GM12878 (cell line): ENCODE results near the gene ACCS. TPM values are rescaled to one million over a fixed set of nuclear protein-coding genes. Genes with fewer than 3 reads are reported as not detected.

Experiments
- ATAC-seq: fragments of 200-7000 bp; cut with Tn5 transposase; 3 replicates; pipeline ENCODE4 v1.9.1; 2020; ENCODE audit warnings: mild to moderate bottlenecking, moderate library complexity
- BruUV-seq: library from RNA; stranded (reverse); fragments of 400-500 nt; replicated peaks from 2 replicates; lab custom pipeline; 2021; lab: Mats Ljungman, UMichigan
- CTCF ChIA-PET: fragments of 300-600 bp; sonication (Branson Sonifier 250); formaldehyde crosslinking; extraction: SDS; loops from one replicate; lab custom pipeline; 2021; ENCODE audit warnings: inconsistent platforms; lab: Yijun Ruan, JAX
- POLR2A ChIA-PET: fragments of 350-600 bp; formaldehyde crosslinking; extraction: SDS; loops from one replicate; lab custom pipeline; 2021; ENCODE audit warnings: inconsistent platforms; lab: Charles Lee
- RAD21 ChIA-PET: fragments of 300-600 bp; sonication (Branson Sonifier 250); formaldehyde crosslinking; loops from one replicate; lab custom pipeline; 2023; ENCODE audit warnings: antibody characterized with exemption; ENCODE audit not compliant: unreplicated experiment; lab: Charles Lee
- SMC1A ChIA-PET: fragments of 300-600 bp; sonication (Branson Sonifier 250); formaldehyde crosslinking; loops from one replicate; lab custom pipeline; 2023; ENCODE audit not compliant: unreplicated experiment, uncharacterized antibody; lab: Charles Lee
- DNase-seq: peaks from one replicate; pipeline ENCODE4 v3.0.0-alpha.2; 2011; ENCODE audit warnings: low read depth, low spot score
- FAIRE-seq: peaks from 3 replicates; lab custom pipeline; 2011; peaks lifted over from hg19 to GRCh38; lab: Jason Lieb, UNC
- H2AFZ ChIP-seq: 2 replicates; pipeline ENCODE4 v1.6.0; 2011; ENCODE audit warnings: low read depth, low read length, control low read depth; ENCODE audit not compliant: control insufficient read depth
- H3K27ac ChIP-seq: 2 replicates; pipeline ENCODE4 v1.5.1; 2011; ENCODE audit warnings: control low read depth; ENCODE audit not compliant: control insufficient read depth, insufficient read depth
- H3K27me3 ChIP-seq, 2 experiments: replicated peaks in 1 of 2; 2 replicates each; pipeline versions ENCODE4 v1.6.0 to v1.6.1; 2011; ENCODE audit warnings: low read length in 1 of 2; ENCODE audit not compliant: control insufficient read depth in 2 of 2, insufficient read depth in 2 of 2
- H3K36me3 ChIP-seq, 2 experiments: 2 replicates each; pipeline ENCODE4 v1.5.1; 2011; ENCODE audit warnings: low read length in 1 of 2; ENCODE audit not compliant: control insufficient read depth in 2 of 2, insufficient read depth in 2 of 2
- H3K4me1 ChIP-seq: 2 replicates; pipeline ENCODE4 v1.6.1; 2011; ENCODE audit warnings: mild to moderate bottlenecking, low read length, moderate library complexity, mixed read lengths; ENCODE audit not compliant: control insufficient read depth, insufficient read depth
- H3K4me2 ChIP-seq: 2 replicates; pipeline ENCODE4 v1.6.0; 2011; ENCODE audit warnings: control low read depth; ENCODE audit not compliant: control insufficient read depth, insufficient read depth
- H3K4me3 ChIP-seq: fragments of 200-600 bp; sonication (generic); 2 replicates; pipeline ENCODE4 v1.5.1; 2016
- H3K79me2 ChIP-seq: 2 replicates; pipeline ENCODE4 v1.6.0; 2011; ENCODE audit warnings: low read length; ENCODE audit not compliant: control insufficient read depth, insufficient read depth
- H3K9ac ChIP-seq: 2 replicates; pipeline ENCODE4 v1.8.0; 2011; ENCODE audit warnings: low read length, control low read depth, mixed read lengths; ENCODE audit not compliant: control insufficient read depth, insufficient read depth
- H3K9me3 ChIP-seq: replicated peaks from 3 replicates; pipeline ENCODE4 v1.5.1; 2011; ENCODE audit warnings: mild to moderate bottlenecking, low read length; ENCODE audit not compliant: control insufficient read depth, insufficient read depth
- H4K20me1 ChIP-seq: 2 replicates; pipeline ENCODE4 v1.6.0; 2011; ENCODE audit not compliant: control insufficient read depth, insufficient read depth
- BRCA1 ChIP-seq: IDR thresholded peaks from 2 replicates; pipeline ENCODE4 v1.6.1; 2011; ENCODE audit warnings: low read depth, low read length, improper control_type of control experiment
- DPF2 ChIP-seq: fragments of 450-650 bp; IDR thresholded peaks from 2 replicates; pipeline ENCODE4 v1.6.1; 2017; ENCODE audit warnings: mild to moderate bottlenecking
- EP300 ChIP-seq, 2 experiments: fragments of 150-350 bp in 1 of 2; IDR thresholded peaks; 2 replicates each; pipeline ENCODE4 v1.6.1; 2011 to 2012; ENCODE audit warnings: low read depth in 2 of 2, low read length in 2 of 2, borderline replicate concordance in 1 of 2, improper control_type of control experiment in 1 of 2, inconsistent platforms in 1 of 2; ENCODE audit not compliant: control insufficient read depth in 1 of 2
- HDAC2 ChIP-seq: fragments of 200-600 bp; sonication (generic); IDR thresholded peaks from 2 replicates; pipeline ENCODE4 v1.6.1; 2017
- KLF5 ChIP-seq: fragments of 450-650 bp; IDR thresholded peaks from 2 replicates; pipeline ENCODE4 v1.6.1; 2014; ENCODE audit warnings: mild to moderate bottlenecking; ENCODE audit not compliant: partially characterized antibody
- NR2C2 ChIP-seq: IDR thresholded peaks from 2 replicates; pipeline ENCODE4 v1.6.1; 2011; ENCODE audit warnings: borderline replicate concordance, low read depth; ENCODE audit not compliant: control insufficient read depth, insufficient read length
- TCF3 ChIP-seq: IDR thresholded peaks from 2 replicates; pipeline ENCODE4 v1.6.1; 2012; ENCODE audit warnings: low read depth, mild to moderate bottlenecking, low read length, borderline replicate concordance; ENCODE audit not compliant: insufficient read depth
- WGBS: methylation state at CpG from one replicate; pipeline ENCODE4 v1.1.6; 2016; ENCODE audit warnings: low lambda C conversion rate; ENCODE audit not compliant: insufficient replicate concordance, insufficient coverage; ENCODE audit errors: missing lambda C conversion rate; 5-methylcytosine and 5-hydroxymethylcytosine counted together
- in situ Hi-C: fragments of 300-500 bp; cut with MboI; formaldehyde crosslinking; loops from 9 replicates; pipeline ENCODE4 v1.14.3; 2018; ENCODE audit warnings: mixed read lengths
- intact Hi-C: fragments of 100-400 bp; cut with micrococcal nuclease; formaldehyde crosslinking; loops from one replicate; pipeline ENCODE4 v1.14.2; 2022; ENCODE audit not compliant: unreplicated experiment
- polyA plus RNA-seq, 11 experiments: library from polyadenylated mRNA; depleted of rRNA in 4 of 11; unstranded in 6 of 11; stranded (reverse) in 5 of 11; fragments of >200 nt; fragmentation: Nextera tagmentation in 4 of 11; fragmentation: Illumina TruSeq in 1 of 11; extraction: Ambion mirVana in 4 of 11; extraction: Trizol in 1 of 11; gene quantifications; 1 replicate in 1 of 11; 2 replicates in 10 of 11; pipeline versions ENCODE4 v1.2.1 to v1.2.3, GENCODE V29; 2011 to 2016; ENCODE audit warnings: inconsistent platforms in 2 of 11, missing spikeins in 2 of 11, low read depth in 1 of 11
- total RNA-seq, 4 experiments: library from RNA; depleted of rRNA in 3 of 4; stranded (reverse); fragments of >200 nt in 3 of 4; fragmentation: Illumina TruSeq in 1 of 4; extraction: Trizol in 1 of 4; gene quantifications; 2 replicates each; pipeline versions ENCODE4 v1.2.1 to v1.2.3, GENCODE V29; 2013 to 2021
- TF ChIP-seq, protein P1 (sequence below): IDR thresholded peaks from 2 replicates; pipeline ENCODE4 v1.6.1; 2011; ENCODE audit warnings: mild to moderate bottlenecking, low read depth, low read length, moderate library complexity; ENCODE audit not compliant: insufficient replicate concordance
- TF ChIP-seq, protein P2 (sequence below): IDR thresholded peaks from 2 replicates; pipeline ENCODE4 v1.6.1; 2011; ENCODE audit warnings: low read depth, low read length, improper control_type of control experiment, borderline replicate concordance
- TF ChIP-seq, protein P3 (sequence below): fragments of 450-650 bp; IDR thresholded peaks from 2 replicates; pipeline ENCODE4 v1.6.1; 2014; ENCODE audit warnings: mild to moderate bottlenecking

ACCS gene
- total and polyA plus RNA-seq, 10 of the 15 experiments (the other 5 are each of a cell fraction or from before 2014, with no cell fraction given) = 4.8 to 35.9 (median 17.0) TPM

DNA sequence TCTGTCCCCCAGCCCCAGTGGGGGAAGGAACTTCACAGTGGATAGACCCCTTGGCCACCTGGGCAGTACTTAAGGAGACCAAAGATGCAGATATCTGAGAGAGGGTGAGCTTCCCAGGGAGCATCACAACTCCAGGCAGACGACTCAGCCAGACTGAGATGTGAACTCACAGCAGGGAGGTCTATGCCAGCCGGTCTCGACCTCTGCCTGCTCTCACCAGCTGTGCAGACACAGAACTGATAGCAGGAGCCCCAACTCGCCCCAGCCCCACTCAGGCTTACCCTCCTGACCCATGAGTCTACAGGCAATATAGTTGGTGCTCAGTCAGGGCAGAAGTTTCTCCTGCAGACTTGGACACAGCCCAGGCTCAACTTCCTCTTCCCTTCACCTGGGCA is 47.9 kb upstream of the ACCS start:
- no peaks in the 10 kb centered on the region for H4K20me1 ChIP-seq
- ChIA-PET POLR2A (no interaction called here), SMC1A (no interaction called here), RAD21 (no interaction called here), CTCF (no interaction called here)
- BruUV-seq = no TSS peak
- intact Hi-C loops (no loop called here), in situ Hi-C loops (no loop called here)
- no peaks in the 10 kb centered on the region for H3K79me2 ChIP-seq
- H3K9ac ChIP-seq = no peak overlapping the region
- no peak overlapping the region for H3K4me3 ChIP-seq
- no peak overlapping the region for H2AFZ ChIP-seq
- H3K4me2 ChIP-seq = no peak overlapping the region
- no peak for ATAC-seq
- H3K4me1 ChIP-seq = no peaks in the 10 kb centered on the region
- H3K36me3 ChIP-seq = no peaks in the 10 kb centered on the region
- H3K9me3 ChIP-seq = no peaks in the 10 kb centered on the region
- DNase-seq = no peak
- no peak for FAIRE-seq
- WGBS = 2% methylated on average over 4 of the region's 4 CpGs
- no peaks in the 10 kb centered on the region for H3K27me3 ChIP-seq
- TF ChIP-seq NR2C2 = no peak
- no peak for TF ChIP-seq EP300 (IDR thresholded peaks at IDR 0.05; ENCODE audit: borderline replicate concordance in 1 of 2, control insufficient read depth in 1 of 2, low read depth in 2 of 2, low read length in 2 of 2)
- no peak for TF ChIP-seq HDAC2
- TF ChIP-seq, protein P1, sequence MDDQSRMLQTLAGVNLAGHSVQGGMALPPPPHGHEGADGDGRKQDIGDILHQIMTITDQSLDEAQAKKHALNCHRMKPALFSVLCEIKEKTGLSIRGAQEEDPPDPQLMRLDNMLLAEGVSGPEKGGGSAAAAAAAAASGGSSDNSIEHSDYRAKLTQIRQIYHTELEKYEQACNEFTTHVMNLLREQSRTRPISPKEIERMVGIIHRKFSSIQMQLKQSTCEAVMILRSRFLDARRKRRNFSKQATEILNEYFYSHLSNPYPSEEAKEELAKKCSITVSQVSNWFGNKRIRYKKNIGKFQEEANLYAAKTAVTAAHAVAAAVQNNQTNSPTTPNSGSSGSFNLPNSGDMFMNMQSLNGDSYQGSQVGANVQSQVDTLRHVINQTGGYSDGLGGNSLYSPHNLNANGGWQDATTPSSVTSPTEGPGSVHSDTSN = no peak
- TF ChIP-seq, protein P2, sequence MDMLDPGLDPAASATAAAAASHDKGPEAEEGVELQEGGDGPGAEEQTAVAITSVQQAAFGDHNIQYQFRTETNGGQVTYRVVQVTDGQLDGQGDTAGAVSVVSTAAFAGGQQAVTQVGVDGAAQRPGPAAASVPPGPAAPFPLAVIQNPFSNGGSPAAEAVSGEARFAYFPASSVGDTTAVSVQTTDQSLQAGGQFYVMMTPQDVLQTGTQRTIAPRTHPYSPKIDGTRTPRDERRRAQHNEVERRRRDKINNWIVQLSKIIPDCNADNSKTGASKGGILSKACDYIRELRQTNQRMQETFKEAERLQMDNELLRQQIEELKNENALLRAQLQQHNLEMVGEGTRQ = no peak
- TF ChIP-seq, protein P3, sequence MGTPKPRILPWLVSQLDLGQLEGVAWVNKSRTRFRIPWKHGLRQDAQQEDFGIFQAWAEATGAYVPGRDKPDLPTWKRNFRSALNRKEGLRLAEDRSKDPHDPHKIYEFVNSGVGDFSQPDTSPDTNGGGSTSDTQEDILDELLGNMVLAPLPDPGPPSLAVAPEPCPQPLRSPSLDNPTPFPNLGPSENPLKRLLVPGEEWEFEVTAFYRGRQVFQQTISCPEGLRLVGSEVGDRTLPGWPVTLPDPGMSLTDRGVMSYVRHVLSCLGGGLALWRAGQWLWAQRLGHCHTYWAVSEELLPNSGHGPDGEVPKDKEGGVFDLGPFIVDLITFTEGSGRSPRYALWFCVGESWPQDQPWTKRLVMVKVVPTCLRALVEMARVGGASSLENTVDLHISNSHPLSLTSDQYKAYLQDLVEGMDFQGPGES = no peak
- no peak for TF ChIP-seq BRCA1
- TF ChIP-seq DPF2 = no peak
- no peak for TF ChIP-seq TCF3
- TF ChIP-seq KLF5 = no peak
- H3K27ac ChIP-seq = no peak overlapping the region
